ENCODE results near the gene SMIM24. TPM values are rescaled to one million over a fixed set of nuclear protein-coding genes. Genes with fewer than 3 reads are reported as not detected.

SMIM24 gene
- total RNA-seq, 4 donors from 2014 or later: 0.29 to 0.78 TPM; not detected in 2

DNA sequence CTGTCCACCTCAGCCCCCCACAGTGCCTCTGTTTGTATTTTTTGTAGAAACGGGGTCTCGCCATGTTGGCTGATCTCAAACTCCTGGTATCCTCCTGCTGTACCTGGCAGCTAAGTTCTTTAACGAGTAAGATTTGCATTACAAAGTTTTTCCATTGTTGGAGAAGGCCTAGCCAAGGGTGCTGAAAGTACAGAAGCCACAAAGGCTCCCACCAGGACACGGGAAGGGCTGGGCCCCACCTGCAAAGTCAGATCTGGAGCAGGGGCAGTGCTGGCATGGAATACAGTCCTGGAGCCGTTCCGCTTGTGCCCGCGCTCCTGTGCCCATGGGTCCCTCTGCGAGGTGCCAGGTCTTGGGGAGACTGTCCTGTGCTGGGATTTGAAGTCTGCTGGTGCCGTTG is 37.9 kb upstream of the SMIM24 start:
- DNase-seq (ENCODE audit: low spot score in 2 of 2): no peak
- intact Hi-C loops (cut with DNase I; ENCODE audit: low total_unique reads): no loop called here
- no peak overlapping the region for H3K4me3 ChIP-seq (ENCODE audit: low read depth, poor library complexity, severe bottlenecking)
- TF ChIP-seq POLR2A (IDR thresholded peaks at IDR 0.05): no peak
- TF ChIP-seq, protein P1, sequence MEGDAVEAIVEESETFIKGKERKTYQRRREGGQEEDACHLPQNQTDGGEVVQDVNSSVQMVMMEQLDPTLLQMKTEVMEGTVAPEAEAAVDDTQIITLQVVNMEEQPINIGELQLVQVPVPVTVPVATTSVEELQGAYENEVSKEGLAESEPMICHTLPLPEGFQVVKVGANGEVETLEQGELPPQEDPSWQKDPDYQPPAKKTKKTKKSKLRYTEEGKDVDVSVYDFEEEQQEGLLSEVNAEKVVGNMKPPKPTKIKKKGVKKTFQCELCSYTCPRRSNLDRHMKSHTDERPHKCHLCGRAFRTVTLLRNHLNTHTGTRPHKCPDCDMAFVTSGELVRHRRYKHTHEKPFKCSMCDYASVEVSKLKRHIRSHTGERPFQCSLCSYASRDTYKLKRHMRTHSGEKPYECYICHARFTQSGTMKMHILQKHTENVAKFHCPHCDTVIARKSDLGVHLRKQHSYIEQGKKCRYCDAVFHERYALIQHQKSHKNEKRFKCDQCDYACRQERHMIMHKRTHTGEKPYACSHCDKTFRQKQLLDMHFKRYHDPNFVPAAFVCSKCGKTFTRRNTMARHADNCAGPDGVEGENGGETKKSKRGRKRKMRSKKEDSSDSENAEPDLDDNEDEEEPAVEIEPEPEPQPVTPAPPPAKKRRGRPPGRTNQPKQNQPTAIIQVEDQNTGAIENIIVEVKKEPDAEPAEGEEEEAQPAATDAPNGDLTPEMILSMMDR (IDR thresholded peaks at IDR 0.05): no peak
- WGBS, 2 donors: 74 to 80% methylated on average over 9 to 10 of the region's 10 CpGs

DNA sequence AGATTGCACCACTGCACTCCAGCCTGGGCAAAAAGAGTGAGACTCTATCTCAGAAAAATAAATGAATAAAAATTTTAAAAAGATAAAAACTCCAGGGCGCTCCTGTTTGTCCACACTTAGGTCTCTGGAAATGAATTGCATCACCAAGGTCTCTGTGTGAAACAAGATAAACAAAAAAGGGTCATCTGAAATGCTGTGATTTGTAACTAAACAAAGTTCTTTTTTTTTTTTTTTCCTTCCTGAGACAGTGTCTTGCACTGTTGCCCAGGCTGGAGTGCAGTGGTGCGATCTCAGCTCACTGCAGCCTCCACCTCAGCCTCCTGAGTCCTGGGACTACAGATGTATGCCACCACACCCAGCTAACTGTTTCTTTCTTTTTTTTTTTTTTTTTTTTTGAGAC is 37.3 kb upstream of the SMIM24 start:
- TF ChIP-seq, protein P1 (IDR thresholded peaks at IDR 0.05): no peak
- no peak for TF ChIP-seq POLR2A (IDR thresholded peaks at IDR 0.05)
- intact Hi-C loops (cut with DNase I; ENCODE audit: low total_unique reads): no loop called here
- 95 to 96% methylated on average over 2 of the region's 2 CpGs for WGBS, 2 donors
- no peak overlapping the region for H3K4me3 ChIP-seq (ENCODE audit: low read depth, poor library complexity, severe bottlenecking)
- DNase-seq (ENCODE audit: low spot score in 2 of 2): no peak

DNA sequence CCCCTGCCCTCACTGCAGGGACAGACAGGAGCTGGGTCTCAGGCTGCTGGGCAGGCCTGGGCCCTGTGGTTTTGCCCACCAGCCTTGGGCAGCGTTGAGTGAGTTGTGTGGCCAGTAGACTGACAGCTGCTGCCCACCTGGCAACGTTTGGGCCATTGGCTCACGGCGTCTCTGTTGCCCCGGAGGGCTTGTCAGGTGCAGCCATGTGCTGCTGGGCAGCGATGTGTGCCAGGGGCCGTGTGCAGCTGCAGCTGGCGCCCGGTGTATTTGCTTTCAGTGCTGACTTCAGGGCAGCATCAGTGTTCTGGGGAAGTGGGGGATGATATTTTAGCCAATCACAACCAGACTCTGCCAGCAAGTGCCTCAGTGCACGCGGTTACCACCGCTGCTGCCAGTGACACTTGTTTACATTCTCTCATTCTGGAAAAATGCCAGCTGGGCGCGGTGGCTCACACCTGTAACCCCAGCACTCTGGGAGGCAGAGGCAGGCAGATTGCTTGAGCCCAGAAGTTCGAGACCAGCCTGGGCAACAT is 36.4 kb upstream of the SMIM24 start:
- H3K4me3 ChIP-seq (ENCODE audit: low read depth, poor library complexity, severe bottlenecking): no peak overlapping the region
- DNase-seq (ENCODE audit: low spot score in 2 of 2): no peak
- intact Hi-C loops (cut with DNase I; ENCODE audit: low total_unique reads): no loop called here
- WGBS, 2 donors: 58 to 73% methylated on average over 7 to 14 of the region's 15 CpGs
- no peak for TF ChIP-seq POLR2A (IDR thresholded peaks at IDR 0.05)
- TF ChIP-seq, protein P1 (IDR thresholded peaks at IDR 0.05): no peak

DNA sequence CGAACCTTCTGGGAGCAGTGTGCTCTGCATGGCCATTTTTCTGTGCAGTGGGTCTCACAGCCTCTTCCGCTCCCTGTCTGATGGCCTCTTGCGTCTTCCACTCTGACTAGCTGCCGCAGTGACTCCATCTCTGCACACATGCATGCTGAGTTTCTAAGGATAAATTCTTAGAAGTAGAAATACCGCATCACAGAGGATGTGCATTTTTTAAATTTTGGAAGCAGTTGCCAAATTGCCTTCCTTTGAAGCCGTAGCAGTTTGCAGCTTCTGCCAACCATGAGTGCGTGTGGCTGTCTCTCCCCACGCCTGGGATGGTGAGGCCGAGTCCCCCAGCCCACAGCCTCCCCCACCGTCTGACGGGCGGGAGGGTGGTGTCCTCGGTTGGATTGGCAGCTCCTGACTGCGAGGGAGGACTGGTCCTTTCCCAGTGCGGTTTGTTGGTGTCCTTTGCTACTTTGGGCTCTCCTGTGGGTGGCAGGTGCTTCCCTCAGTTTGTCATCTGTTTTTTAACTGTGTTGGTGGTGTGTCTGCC is 35.6 kb upstream of the SMIM24 start:
- no peak for DNase-seq (ENCODE audit: low spot score in 2 of 2)
- WGBS, 2 donors: 49 to 64% methylated on average over 15 of the region's 15 CpGs
- no peak for TF ChIP-seq POLR2A (IDR thresholded peaks at IDR 0.05)
- TF ChIP-seq, protein P1 (IDR thresholded peaks at IDR 0.05): no peak
- intact Hi-C loops (cut with DNase I; ENCODE audit: low total_unique reads): no loop called here
- no peak overlapping the region for H3K4me3 ChIP-seq (ENCODE audit: low read depth, poor library complexity, severe bottlenecking)

DNA sequence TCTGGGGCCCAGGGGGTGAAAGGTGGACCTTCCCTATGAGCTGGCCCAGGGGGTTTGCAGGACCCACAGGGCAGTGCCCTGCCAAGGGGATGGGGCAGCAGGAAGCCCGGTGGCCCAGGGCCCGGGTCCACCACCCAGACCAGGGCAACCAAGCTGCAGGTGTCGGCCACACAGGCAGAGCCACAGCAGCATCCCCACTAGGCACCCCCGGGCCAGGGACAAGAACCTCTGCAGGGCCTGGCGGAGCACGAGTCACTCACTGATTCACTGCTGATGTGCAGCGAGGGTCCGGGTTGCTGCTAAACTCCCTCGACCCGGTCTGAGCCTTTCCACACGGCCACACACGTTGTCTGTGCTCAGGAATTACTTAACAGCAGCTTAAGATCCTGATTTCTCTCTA is 34.6 kb upstream of the SMIM24 start:
- TF ChIP-seq, protein P1 (IDR thresholded peaks at IDR 0.05): no peak
- no peak for TF ChIP-seq POLR2A (IDR thresholded peaks at IDR 0.05)
- intact Hi-C loops (cut with DNase I; ENCODE audit: low total_unique reads): no loop called here
- no peak for DNase-seq (ENCODE audit: low spot score in 2 of 2)
- WGBS, 2 donors: 78 to 91% methylated on average over 9 to 10 of the region's 12 CpGs
- H3K4me3 ChIP-seq (ENCODE audit: low read depth, poor library complexity, severe bottlenecking): no peak overlapping the region

Measured in lower leg skin (tissue), 4 donors.